Loucy (cell line): ENCODE measurements around the gene ZFP90.

Source experiments
- H2AFZ ChIP-seq: fragments of 200-600 bp; sonication (generic); 2 replicates; pipeline ENCODE4 v1.6.0; 2016; ENCODE audit warnings: antibody characterized with exemption, mild to moderate bottlenecking, low read length, moderate library complexity
- H3F3A ChIP-seq: fragments of 200-600 bp; 2 replicates; pipeline ENCODE4 v1.6.0; 2016; ENCODE audit warnings: antibody characterized with exemption, low read depth, mild to moderate bottlenecking
- H3K27me3 ChIP-seq: fragments of 200-600 bp; sonication (generic); 2 replicates; pipeline ENCODE4 v1.6.1; 2014; ENCODE audit warnings: low read length, mild to moderate bottlenecking; ENCODE audit not compliant: insufficient read depth, poor library complexity, severe bottlenecking
- H3K36me3 ChIP-seq: fragments of 200-600 bp; sonication (generic); 2 replicates; pipeline ENCODE4 v1.6.1; 2016; ENCODE audit warnings: low read length; ENCODE audit not compliant: insufficient read depth
- H3K4me1 ChIP-seq: fragments of 200-600 bp; sonication (generic); 2 replicates; pipeline ENCODE4 v1.5.1; 2014; ENCODE audit warnings: low read length, mild to moderate bottlenecking; ENCODE audit not compliant: insufficient read depth, poor library complexity, severe bottlenecking
- H3K4me2 ChIP-seq: fragments of 200-600 bp; sonication (generic); 2 replicates; pipeline ENCODE4 v1.6.0; 2014; ENCODE audit warnings: antibody characterized with exemption, low read length, low read depth, mild to moderate bottlenecking; ENCODE audit not compliant: poor library complexity, severe bottlenecking
- H3K4me3 ChIP-seq: fragments of 200-600 bp; sonication (generic); 2 replicates; pipeline ENCODE4 v1.5.1; 2014; ENCODE audit warnings: low read length, mild to moderate bottlenecking, mixed read lengths; ENCODE audit not compliant: poor library complexity, severe bottlenecking
- H3K79me2 ChIP-seq: fragments of 200-600 bp; sonication (generic); 2 replicates; pipeline ENCODE4 v1.6.1; 2014; ENCODE audit warnings: low read length; ENCODE audit not compliant: insufficient read depth
- H3K9ac ChIP-seq: fragments of 200-600 bp; sonication (generic); 2 replicates; pipeline ENCODE4 v1.6.0; 2014; ENCODE audit warnings: mild to moderate bottlenecking, low read depth, low read length, moderate library complexity; ENCODE audit not compliant: poor library complexity, severe bottlenecking
- H3K9me2 ChIP-seq: fragments of 200-600 bp; sonication (generic); replicated peaks from 2 replicates; pipeline ENCODE4 v1.6.1; 2016; ENCODE audit warnings: low read depth, low read length, mixed read lengths
- H3K9me3 ChIP-seq: fragments of 200-600 bp; sonication (generic); 2 replicates; pipeline ENCODE4 v1.6.1; 2014; ENCODE audit warnings: mild to moderate bottlenecking, antibody characterized with exemption, low read length, low read depth; ENCODE audit not compliant: insufficient read depth
- H4K20me1 ChIP-seq: fragments of 200-600 bp; sonication (generic); 2 replicates; pipeline ENCODE4 v1.6.0; 2014; ENCODE audit warnings: antibody characterized with exemption, low read length, mild to moderate bottlenecking; ENCODE audit not compliant: insufficient read depth, poor library complexity, severe bottlenecking
- CTCF ChIP-seq: fragments of 200-600 bp; sonication (generic); conservative IDR thresholded peaks from 2 replicates; pipeline ENCODE4 v1.5.1; 2014; ENCODE audit warnings: mild to moderate bottlenecking, antibody characterized with exemption, low read length
- EZH2phosphoT487 ChIP-seq: fragments of 200-600 bp; IDR thresholded peaks from 2 replicates; pipeline ENCODE4 v1.6.1; 2018; ENCODE audit warnings: antibody characterized with exemption, mild to moderate bottlenecking, moderate library complexity, borderline replicate concordance

Gene ZFP90

GRCh38 chr16:68577352-68577853, 38.3 kb downstream of the ZFP90 start:
- peaks cover 26% of the 10 kb centered on the region; the same call in 1 of the 2 replicates for H3K9me3 ChIP-seq
- H3K4me2 ChIP-seq: no peak overlapping the region
- H3K9ac ChIP-seq: no peak overlapping the region
- no peaks in the 10 kb centered on the region for H3K79me2 ChIP-seq
- H3K9me2 ChIP-seq: no peaks in the 10 kb centered on the region
- H3K36me3 ChIP-seq: no peaks in the 10 kb centered on the region
- TF ChIP-seq EZH2phosphoT487 (no peak), CTCF (no peak)
- H3F3A ChIP-seq: no peaks in the 10 kb centered on the region
- no peak overlapping the region for H2AFZ ChIP-seq
- H3K4me1 ChIP-seq: no peaks in the 10 kb centered on the region
- no peaks in the 10 kb centered on the region for H4K20me1 ChIP-seq
- H3K4me3 ChIP-seq: no peak overlapping the region
- no peaks in the 10 kb centered on the region for H3K27me3 ChIP-seq

DNA sequence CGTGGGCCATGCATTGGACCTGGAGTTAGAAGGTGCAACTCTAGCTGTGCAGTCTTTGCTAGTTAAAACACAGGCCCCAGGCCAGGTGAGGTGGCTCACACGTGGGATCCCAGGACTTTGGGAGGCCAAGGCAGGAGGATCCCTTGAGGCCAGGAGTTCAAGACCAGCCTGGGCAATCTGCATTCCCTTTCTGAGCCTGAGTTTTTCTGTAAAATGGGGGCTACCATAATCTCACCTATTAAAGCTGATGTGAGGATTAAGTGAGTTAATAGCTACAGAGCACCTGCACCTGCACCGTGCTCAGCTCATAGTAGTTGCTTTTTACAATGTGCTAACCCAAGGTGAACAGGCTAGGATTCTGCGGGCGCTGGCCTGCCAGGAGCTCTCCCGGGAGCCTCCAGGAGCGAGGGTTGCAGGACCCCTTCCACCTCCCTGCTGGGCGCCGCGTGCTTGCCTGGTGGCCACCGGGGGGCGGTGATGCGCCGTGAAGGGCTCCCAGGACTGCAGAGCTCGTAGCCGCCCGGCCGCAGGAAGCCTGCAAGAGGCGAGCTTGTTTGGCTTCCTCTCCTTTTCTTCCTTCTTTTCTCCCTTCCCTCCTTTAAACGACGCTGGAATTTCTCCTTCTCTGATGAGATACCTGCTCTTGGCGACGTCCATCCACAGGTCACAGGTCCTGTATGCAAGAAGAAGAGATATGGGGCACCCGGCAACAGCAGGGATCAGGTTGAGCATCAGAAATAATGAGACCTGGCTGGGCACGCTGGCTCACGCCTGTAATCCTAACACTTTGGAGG, 51.3 kb downstream of the ZFP90 start:
- TF ChIP-seq CTCF (peak; percentile 51), EZH2phosphoT487 (no peak)
- Histone ChIP-seq H2AFZ (no peak overlapping the region), H3K9me3 (peaks cover 5% of the 10 kb centered on the region; the same call in 1 of the 2 replicates), H3K79me2 (no peaks in the 10 kb centered on the region), H3K9me2 (no peaks in the 10 kb centered on the region), H3F3A (no peaks in the 10 kb centered on the region), H3K4me1 (no peaks in the 10 kb centered on the region), H3K36me3 (no peaks in the 10 kb centered on the region), H4K20me1 (no peaks in the 10 kb centered on the region), H3K4me3 (no peak overlapping the region), H3K9ac (no peak overlapping the region), H3K4me2 (no peak overlapping the region), H3K27me3 (no peaks in the 10 kb centered on the region)

- Histone ChIP-seq H2AFZ (no peak overlapping the region), H3K79me2 (no peaks in the 10 kb centered on the region), H4K20me1 (no peaks in the 10 kb centered on the region), H3K9ac (no peak overlapping the region), H3K9me3 (peaks cover 5% of the 10 kb centered on the region; the same call in 1 of the 2 replicates), H3F3A (no peaks in the 10 kb centered on the region), H3K9me2 (no peaks in the 10 kb centered on the region), H3K4me2 (no peak overlapping the region), H3K27me3 (no peaks in the 10 kb centered on the region), H3K4me1 (no peaks in the 10 kb centered on the region), H3K4me3 (no peak overlapping the region), H3K36me3 (no peaks in the 10 kb centered on the region)
- TF ChIP-seq EZH2phosphoT487: no peak
- peak; percentile 50 for TF ChIP-seq CTCF
Measured at GRCh38 chr16:68592466-68593337, 53.6 kb downstream of the ZFP90 start.
